Smooth muscle cell (in vitro differentiated cells): ENCODE data around the gene AGAP1. TPM values are rescaled to one million over a fixed set of nuclear protein-coding genes. Genes with fewer than 3 reads are reported as not detected.

Source experiments
- DNase-seq: peaks from one replicate; lab custom pipeline; 2025; ENCODE audit not compliant: unreplicated experiment; lab: John Stamatoyannopoulos, UW
- H2AFZ ChIP-seq: fragments of 200-600 bp; sonication (generic); 2 replicates; pipeline ENCODE4 v1.6.0; 2016; ENCODE audit warnings: antibody characterized with exemption, low read depth, mild to moderate bottlenecking
- H3F3A ChIP-seq: fragments of 200-600 bp; sonication (generic); 2 replicates; pipeline ENCODE4 v1.6.0; 2017; ENCODE audit warnings: antibody characterized with exemption, low read depth
- H3K27ac ChIP-seq: fragments of 200-600 bp; sonication (generic); 2 replicates; pipeline ENCODE4 v1.5.1; 2016; ENCODE audit warnings: low read depth, mild to moderate bottlenecking
- H3K27me3 ChIP-seq: fragments of 200-600 bp; sonication (generic); 2 replicates; pipeline ENCODE4 v1.6.1; 2016; ENCODE audit warnings: low read depth, mild to moderate bottlenecking
- H3K36me3 ChIP-seq: fragments of 200-600 bp; sonication (generic); 2 replicates; pipeline ENCODE4 v1.5.1; 2016; ENCODE audit warnings: low read depth
- H3K4me1 ChIP-seq: fragments of 200-600 bp; sonication (generic); 2 replicates; pipeline ENCODE4 v1.5.1; 2016; ENCODE audit warnings: low read depth
- H3K4me2 ChIP-seq: fragments of 200-600 bp; sonication (generic); 2 replicates; pipeline ENCODE4 v1.6.0; 2016; ENCODE audit warnings: mild to moderate bottlenecking
- H3K4me3 ChIP-seq: fragments of 200-600 bp; sonication (generic); 2 replicates; pipeline ENCODE4 v1.5.1; 2016; ENCODE audit warnings: mild to moderate bottlenecking
- H3K79me2 ChIP-seq: fragments of 200-600 bp; sonication (generic); 2 replicates; pipeline ENCODE4 v1.6.0; 2016; ENCODE audit warnings: low read depth, mild to moderate bottlenecking
- H3K9ac ChIP-seq: fragments of 200-600 bp; sonication (generic); 2 replicates; pipeline ENCODE4 v1.6.0; 2016; ENCODE audit warnings: low read depth
- H3K9me3 ChIP-seq: fragments of 200-600 bp; sonication (generic); replicated peaks from 2 replicates; pipeline ENCODE4 v1.5.1; 2016; ENCODE audit warnings: low read depth
- H4K20me1 ChIP-seq: fragments of 200-600 bp; sonication (generic); 2 replicates; pipeline ENCODE4 v1.6.0; 2016; ENCODE audit warnings: low read depth
- CTCF ChIP-seq: fragments of 200-600 bp; sonication (generic); IDR thresholded peaks from 2 replicates; pipeline ENCODE4 v1.5.1; 2017; ENCODE audit warnings: borderline replicate concordance, mild to moderate bottlenecking, antibody characterized with exemption; ENCODE audit not compliant: insufficient read depth, poor library complexity, severe bottlenecking
- WGBS: methylation state at CpG from one replicate; pipeline ENCODE4 v1.1.7; 2016; ENCODE audit warnings: low lambda C conversion rate; 5-methylcytosine and 5-hydroxymethylcytosine counted together
- polyA plus RNA-seq: library from polyadenylated mRNA; unstranded; fragments of >200 nt; fragmentation: Nextera tagmentation; extraction: Ambion mirVana; gene quantifications from 2 replicates; pipeline ENCODE4 v1.2.1, GENCODE V29; 2016
- total RNA-seq: library from RNA; depleted of rRNA; stranded (reverse); fragments of >200 nt; gene quantifications from 2 replicates; pipeline ENCODE4 v1.2.3, GENCODE V29; 2014

AGAP1 gene
- total and polyA plus RNA-seq, 2 experiments from 2014 or later = 3.9 to 9.8 TPM

- Histone ChIP-seq H2AFZ (no peak overlapping the region), H3K27me3 (no peaks in the 10 kb centered on the region), H4K20me1 (no peaks in the 10 kb centered on the region), H3F3A (no peaks in the 10 kb centered on the region), H3K4me2 (no peak overlapping the region), H3K36me3 (no peaks in the 10 kb centered on the region), H3K27ac (no peak overlapping the region), H3K9ac (no peak overlapping the region), H3K79me2 (no peaks in the 10 kb centered on the region), H3K9me3 (no peaks in the 10 kb centered on the region), H3K4me3 (no peak overlapping the region), H3K4me1 (no peaks in the 10 kb centered on the region)
- WGBS = 76% methylated on average over 8 of the region's 8 CpGs
- DNase-seq = no peak
- no peak for TF ChIP-seq CTCF
Observed at GRCh38 chr2:235897992-235898391, 404.1 kb downstream of the AGAP1 start.

GRCh38 chr2:235898766-235899165, 404.9 kb downstream of the AGAP1 start:
- no peaks in the 10 kb centered on the region for H3K27me3 ChIP-seq
- no peak overlapping the region for H2AFZ ChIP-seq
- no peaks in the 10 kb centered on the region for H4K20me1 ChIP-seq
- H3K4me3 ChIP-seq = no peak overlapping the region
- no peak overlapping the region for H3K9ac ChIP-seq
- no peaks in the 10 kb centered on the region for H3F3A ChIP-seq
- H3K36me3 ChIP-seq = no peaks in the 10 kb centered on the region
- H3K4me1 ChIP-seq = no peaks in the 10 kb centered on the region
- H3K27ac ChIP-seq = no peak overlapping the region
- H3K4me2 ChIP-seq = no peak overlapping the region
- TF ChIP-seq CTCF = no peak
- no peaks in the 10 kb centered on the region for H3K9me3 ChIP-seq
- 95% methylated on average over 4 of the region's 4 CpGs for WGBS
- DNase-seq = no peak
- no peaks in the 10 kb centered on the region for H3K79me2 ChIP-seq

GRCh38 chr2:235900631-235901030, 406.8 kb downstream of the AGAP1 start:
- DNase-seq = no peak
- H4K20me1 ChIP-seq = no peaks in the 10 kb centered on the region
- WGBS = 77% methylated on average over 1 of the region's 1 CpG
- H3K79me2 ChIP-seq = no peaks in the 10 kb centered on the region
- H3K4me1 ChIP-seq = no peaks in the 10 kb centered on the region
- no peak overlapping the region for H3K9ac ChIP-seq
- H3F3A ChIP-seq = no peaks in the 10 kb centered on the region
- no peak for TF ChIP-seq CTCF
- no peak overlapping the region for H2AFZ ChIP-seq
- no peaks in the 10 kb centered on the region for H3K9me3 ChIP-seq
- H3K4me2 ChIP-seq = no peak overlapping the region
- no peaks in the 10 kb centered on the region for H3K27me3 ChIP-seq
- H3K36me3 ChIP-seq = no peaks in the 10 kb centered on the region
- H3K4me3 ChIP-seq = no peak overlapping the region
- no peak overlapping the region for H3K27ac ChIP-seq

GRCh38 chr2:235901243-235901642, 407.4 kb downstream of the AGAP1 start:
- Histone ChIP-seq H3K79me2 (no peaks in the 10 kb centered on the region), H3K9ac (no peak overlapping the region), H4K20me1 (no peaks in the 10 kb centered on the region), H3F3A (no peaks in the 10 kb centered on the region), H3K36me3 (no peaks in the 10 kb centered on the region), H3K4me2 (no peak overlapping the region), H2AFZ (no peak overlapping the region), H3K27me3 (no peaks in the 10 kb centered on the region), H3K4me3 (no peak overlapping the region), H3K9me3 (no peaks in the 10 kb centered on the region), H3K27ac (no peak overlapping the region), H3K4me1 (no peaks in the 10 kb centered on the region)
- no peak for DNase-seq
- no peak for TF ChIP-seq CTCF
- WGBS = 96% methylated on average over 1 of the region's 1 CpG
